Stimulated activated CD4-positive, alpha-beta T cell treated with anti-CD3 and anti-CD28 coated beads, Interleukin-12 subunit alpha, Interleukin-12 subunit beta, amount 100 ng/mL, for 24 hours (primary cell): Measurements from ENCODE around the gene MUC20.
"Not testable (repeated sequence)": the region's sequence is repeated elsewhere in the genome, so short reads cannot be mapped to it uniquely, and the experiment has no call there.

Experiments used
- DNase-seq, 2 experiments: peaks; one replicate each; pipeline ENCODE4 v3.0.0-alpha.2; 2020; ENCODE audit warnings: low read depth in 2 of 2

MUC20 gene

DNA sequence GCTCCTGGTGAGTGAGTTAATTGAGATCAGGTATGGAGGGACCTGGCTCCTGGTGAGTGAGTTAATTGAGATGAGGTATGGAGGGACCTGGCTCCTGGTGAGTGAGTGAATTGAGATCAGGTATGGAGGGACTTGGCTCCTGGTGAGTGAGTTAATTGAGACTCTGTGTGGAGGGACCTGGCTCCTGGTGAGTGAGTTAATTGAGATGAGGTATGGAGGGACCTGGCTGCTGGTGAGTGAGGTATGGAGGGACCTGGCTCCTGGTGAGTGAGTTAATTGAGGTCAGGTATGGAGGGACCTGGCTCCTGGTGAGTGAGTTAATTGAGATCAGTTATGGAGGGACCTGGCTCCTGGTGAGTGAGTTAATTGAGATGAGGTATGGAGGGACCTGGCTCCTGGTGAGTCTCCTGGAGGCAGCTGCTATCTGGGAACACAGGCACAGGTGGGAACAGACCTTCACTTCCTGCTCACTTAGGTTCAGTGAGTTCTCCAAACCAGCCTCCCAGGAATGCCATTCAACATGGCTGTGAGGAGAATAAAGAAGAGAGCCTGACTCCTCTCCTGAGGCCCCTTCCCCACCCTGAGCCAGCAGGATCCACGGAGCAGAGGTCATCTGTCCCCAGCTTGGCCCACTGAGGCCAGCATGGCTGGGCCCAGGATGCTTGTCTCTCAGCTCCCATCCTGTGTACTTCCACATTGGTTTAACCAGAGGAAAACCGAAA is 9.5 kb upstream of the MUC20 start:
- not testable (repeated sequence) for DNase-seq

DNA sequence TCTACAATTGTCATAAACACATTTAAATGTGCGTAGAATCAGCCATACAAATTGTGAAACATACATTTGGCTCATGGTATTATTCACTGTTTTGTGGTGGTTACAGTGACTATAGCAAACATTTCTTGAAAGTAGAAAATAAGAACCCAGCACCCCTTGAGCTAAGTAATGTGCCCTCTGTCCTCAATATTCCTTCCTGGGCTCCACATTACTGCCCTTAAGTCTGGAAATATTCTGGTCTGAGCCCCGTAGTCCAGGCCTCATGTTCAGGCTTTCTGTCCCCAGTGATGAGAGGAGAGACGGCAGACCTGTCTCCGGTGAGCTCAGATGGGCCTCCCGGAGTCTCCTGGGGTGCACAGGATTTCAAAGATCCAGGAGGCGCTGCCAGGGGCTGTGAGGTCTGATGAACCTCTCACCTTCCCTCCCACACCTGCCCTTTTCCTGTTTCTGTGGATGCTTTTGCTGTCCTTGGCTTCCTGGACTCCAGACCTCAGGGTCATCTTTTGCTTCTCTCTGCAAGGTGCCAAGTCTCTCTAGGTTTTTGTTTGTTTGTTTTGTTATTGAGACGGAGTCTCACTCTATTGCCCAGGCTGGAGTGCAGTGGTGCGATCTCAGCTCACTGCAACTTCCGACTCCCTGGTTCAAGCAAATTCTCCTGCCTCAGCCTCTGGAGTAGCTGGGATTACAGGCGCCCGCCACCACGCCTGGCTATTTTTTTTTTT is 8.8 kb upstream of the MUC20 start:
- no peak for DNase-seq

DNA sequence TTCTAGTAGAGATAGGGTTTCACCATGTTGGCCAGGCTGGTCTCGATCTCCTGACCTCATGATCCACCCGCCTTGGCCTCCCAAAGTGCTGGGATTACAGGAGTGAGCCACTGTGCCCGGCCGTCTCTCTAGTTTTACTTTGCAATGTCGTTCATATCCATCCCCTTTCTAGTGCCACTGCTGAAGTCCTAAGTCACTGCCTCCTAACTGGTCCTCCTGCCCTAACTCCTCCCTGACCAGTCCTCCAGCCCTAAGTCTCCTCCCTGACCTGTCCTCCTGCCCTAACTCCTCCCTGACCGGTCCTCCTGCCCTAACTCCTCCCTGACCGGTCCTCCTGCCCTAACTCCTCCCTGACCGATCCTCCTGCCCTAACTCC is 8.3 kb upstream of the MUC20 start:
- not testable (repeated sequence) for DNase-seq

DNA sequence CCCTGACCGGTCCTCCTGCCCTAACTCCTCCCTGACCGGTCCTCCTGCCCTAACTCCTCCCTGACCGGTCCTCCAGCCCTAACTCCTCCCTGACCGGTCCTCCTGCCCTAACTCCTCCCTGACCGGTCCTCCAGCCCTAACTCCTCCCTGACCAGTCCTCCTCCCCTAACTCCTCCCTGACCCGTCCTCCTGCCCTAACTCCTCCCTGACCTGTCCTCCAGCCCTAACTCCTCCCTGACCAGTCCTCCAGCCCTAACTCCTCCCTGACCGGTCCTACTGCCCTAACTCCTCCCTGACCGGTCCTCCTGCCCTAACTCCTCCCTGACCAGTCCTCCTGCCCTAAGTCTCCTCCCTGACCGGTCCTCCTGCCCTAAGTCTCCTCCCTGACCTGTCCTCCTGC is 7.6 kb upstream of the MUC20 start:
- not testable (repeated sequence) for DNase-seq

DNA sequence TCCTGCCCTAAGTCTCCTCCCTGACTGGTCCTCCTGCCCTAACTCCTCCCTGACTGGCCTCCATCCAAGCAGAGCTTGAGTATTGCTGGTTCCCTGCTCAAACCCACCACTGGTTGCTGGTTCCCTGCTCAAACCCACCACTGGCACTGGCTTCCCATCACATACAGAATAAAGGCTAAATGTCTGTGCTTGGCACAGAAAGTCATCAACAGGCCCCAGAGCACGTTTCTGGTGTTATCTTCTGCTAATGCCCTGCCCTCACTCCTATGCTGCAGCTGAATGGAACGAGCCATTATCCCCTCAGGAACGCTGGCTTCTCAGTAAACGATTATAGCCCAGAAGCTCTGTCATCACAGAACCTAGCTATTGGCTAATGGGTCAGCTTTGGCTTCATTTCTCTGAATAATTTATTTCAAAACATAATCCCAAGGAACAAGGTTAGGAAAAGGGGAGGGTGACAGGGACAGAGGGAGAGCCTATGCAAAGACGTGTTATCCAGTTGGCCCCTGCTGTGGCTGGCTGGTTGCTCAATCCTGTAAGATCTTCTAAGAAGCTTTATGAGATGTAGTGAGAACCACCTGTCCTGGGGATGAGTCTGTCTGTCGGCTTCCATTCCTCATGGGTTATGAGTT is 6.3 kb upstream of the MUC20 start:
- no peak for DNase-seq

DNA sequence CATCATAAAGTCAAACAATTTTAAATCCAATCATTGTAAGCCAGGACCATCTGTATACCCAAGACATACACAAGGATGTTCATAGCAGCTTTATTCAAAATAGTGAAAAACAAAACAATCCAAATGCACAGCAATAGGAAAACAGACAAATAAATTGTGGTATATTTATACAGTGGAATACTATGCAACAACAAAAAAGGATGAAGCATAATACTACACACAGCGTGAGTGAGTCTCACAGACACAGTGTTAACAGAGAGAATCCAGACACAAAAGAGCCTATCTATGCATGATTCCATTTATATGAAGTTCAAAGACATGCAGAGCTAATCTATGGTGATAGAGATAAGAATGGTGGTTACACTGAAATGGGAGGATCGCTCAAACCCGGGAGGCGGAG is 5.6 kb upstream of the MUC20 start:
- no peak for DNase-seq

DNA sequence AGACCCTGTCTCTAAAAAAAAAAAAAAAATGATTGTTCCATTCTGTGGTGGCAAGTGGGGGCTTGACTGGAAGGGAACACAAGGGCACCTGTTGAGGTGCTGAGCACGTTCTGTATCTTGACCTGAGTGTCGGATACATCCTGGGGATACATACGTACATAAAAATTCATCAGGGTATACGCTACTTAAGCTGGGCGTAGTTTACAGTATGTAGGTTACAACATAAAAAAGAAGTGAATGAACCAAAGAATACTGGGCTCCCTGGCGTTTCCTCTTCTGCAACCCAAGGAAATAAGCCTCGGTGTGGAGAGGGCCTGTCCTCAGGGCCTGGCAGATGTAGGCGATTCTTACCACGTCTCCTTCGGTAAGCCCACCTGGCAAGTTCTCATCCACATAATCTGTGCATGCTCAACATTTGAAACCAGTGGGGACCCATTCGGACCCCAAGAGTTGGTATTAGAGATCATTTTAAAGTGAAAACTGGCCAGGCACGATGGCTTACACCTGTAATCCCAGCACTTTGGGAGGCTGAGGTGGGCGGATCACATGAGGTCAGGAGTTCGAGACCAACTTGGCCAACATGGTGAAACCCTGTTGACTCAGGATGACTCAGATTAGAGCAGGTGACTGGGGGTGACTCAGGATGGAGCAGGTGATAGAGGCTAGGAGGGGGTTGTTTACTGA is 5.1 kb upstream of the MUC20 start:
- peak; percentile 16 to 20 for DNase-seq

DNA sequence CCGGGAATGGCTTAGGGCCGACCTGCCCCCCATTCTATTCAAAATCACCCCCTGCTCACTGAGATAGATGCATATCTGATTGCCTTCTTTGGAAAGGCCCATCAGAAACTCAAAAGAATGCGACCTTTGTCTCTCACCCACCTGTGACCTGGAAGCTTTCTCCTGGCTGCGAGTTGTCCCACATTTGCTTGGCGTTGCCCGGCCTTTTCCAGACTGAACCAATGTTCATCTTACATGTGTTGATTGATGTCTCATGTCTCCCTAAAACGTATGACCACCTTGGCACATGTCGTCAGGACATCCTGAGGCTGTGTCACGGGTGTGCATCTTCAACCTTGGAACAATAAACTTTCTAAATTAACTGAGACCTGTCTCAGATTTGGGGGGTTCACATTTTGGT is 3.4 kb upstream of the MUC20 start:
- DNase-seq: no peak

DNA sequence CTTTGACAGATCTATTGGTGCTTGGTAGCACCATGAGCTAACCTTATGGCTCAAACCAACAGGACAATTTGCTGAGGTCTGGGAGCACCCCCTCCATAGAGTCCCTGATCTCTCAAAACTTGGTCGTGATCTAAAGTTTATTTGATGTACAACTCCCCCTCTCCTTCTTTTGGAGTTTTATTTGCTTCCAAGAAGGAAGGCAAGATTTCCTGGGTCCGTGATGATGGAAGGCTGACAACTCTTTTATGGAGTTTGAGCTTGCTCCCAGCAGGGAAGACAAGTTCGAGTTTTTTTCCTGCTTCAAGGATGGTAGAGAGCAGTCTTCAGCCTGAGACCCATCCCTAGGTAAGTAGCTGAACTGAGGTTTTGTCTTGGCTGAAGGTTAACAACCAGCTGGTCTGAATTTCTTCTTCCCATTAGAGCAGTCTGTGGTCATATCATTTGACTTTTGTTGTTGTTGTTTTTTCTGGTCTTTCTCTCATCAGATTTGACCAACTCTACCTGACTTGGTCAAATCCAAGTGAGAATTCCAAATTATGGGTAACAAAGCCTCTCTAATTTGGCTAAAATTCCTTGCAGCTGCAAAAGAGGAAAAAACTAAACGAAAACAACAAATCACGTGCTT is 2.8 kb upstream of the MUC20 start:
- no peak for DNase-seq

DNA sequence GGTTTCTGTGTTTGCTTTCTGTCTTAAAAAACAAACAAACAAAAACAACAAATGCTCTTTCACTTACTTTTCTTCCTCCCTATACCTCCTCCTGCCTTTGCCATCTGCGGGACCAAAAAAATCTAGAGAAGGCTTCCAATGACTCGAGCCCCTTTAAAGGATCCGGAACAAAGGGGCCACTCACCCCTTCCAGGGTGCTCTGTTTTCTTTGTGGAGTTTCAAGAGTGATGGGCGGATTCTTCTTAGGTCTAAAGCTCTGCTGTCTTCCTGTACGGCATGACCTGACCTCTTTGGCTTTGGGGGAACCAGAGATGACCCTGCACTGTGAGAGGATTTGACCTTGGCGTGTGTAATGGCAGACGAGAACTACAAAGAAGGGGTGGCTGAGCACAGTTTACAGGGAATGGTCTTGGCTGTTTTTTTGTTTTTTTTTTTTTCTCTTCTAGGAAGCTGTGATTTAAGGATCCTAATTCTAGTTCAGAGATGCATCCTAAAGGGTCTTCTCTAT is 2.2 kb upstream of the MUC20 start:
- no peak for DNase-seq

DNA sequence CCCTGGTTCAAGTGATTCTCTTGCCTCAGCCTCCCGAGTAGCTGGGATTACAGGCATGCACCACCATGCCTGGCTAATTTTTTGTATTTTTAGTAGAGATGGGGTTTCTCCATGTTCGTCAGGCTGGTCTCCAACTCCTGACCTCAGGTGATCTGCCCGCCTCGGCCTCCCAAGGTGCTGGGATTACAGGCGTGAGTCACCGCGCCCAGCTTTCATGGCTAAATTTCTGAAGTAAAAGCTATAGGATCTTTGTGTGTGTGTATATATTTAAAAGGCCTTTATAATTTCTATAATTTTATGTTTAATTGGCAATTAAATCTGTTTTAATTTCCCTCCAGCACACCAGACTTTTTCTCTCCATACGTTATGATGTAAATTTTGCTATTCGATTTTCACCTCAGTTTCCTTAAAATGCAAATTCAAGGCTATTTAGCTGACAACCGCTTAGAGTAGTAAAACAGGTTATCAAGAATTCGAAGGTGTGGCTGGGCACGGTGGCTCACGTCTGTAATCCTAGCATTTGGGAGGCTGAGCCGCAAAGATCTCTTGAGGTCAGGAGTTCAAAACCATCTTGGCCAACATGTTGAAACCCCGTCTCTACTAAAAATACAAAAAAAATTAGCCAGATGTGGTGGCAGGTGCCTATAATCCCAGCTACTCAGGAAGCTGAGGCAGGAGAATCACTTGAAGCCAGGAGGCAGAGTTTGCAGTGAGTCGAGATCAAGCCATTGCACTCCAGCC is 1.1 kb upstream of the MUC20 start:
- not testable (repeated sequence) for DNase-seq

DNA sequence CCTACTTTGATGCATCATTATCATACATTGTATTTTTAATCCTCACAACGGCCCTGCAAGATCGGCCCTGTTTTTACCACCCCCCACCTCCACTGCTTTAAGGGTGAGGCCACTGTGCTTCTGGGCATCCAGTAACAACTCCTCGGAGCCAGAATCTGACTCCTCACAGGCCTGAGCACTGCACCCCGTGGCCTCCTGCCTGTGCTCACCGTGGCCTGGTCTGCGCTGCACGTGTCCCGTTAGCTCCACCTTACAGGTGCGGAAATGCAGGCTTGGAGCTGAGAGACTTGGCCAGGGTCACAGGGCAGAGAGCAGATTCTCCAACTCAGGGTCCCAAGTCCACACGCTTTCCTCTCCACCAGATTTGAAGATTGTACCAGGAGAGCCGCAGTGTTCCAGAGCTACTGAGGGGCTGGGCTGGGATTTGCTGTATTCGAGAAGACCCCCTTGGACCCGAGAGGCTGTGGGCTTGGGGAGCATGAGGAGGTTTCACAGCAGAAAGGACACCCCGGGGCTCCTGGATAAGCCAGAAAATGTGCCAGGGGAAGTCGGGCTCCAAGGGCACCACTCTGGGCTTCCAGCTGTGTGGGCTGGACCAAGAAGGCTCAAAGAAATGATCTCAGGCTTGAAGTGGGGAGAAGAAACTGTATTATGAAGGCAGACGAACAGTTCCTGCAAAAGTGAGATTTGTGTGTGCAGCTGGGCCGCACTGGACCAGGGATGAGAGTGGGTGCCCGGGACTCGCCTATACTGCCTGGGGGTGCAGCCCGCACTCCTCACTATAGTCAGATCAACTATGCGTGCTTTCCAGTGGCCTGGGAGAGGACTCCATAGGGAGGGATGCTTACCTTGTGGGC is 1.6 kb downstream of the MUC20 start:
- not testable (repeated sequence) for DNase-seq

DNA sequence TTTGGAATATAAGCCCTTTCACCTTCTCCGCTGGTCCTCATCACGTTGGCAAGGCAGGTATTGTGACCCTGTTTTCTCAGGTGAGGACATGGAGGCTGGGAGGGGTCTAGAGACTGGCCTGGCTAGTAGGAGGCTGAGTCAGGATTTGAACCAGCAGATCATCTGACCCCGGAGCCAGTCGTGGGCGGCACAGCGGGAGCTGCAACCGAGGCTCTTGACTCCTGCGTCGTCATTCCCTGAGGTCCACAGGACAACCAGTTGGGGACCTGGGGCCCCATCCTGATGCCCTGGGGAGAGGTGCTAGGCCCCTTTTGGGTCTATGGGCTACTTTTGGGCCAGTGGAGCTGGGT is 2.2 kb downstream of the MUC20 start:
- not testable (repeated sequence) for DNase-seq

DNA sequence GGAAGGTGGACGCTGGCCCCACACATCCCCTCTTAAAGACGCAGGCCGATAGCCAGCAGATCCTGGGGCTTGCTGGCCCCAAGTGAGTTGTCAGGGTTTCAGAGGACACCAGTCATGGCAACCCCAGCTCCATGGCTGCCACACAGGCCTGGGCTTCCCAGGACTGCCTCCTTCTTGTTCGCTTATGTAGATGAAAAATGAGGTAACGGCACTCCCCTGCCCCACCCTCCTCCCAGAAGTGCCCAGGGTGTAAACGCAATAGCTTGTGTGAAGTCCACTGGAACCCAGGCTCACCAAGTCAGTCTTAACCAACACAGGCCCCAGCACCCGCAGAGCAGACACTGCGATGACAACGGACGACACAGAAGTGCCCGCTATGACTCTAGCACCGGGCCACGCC is 3.6 kb downstream of the MUC20 start:
- DNase-seq: not testable (repeated sequence)

DNA sequence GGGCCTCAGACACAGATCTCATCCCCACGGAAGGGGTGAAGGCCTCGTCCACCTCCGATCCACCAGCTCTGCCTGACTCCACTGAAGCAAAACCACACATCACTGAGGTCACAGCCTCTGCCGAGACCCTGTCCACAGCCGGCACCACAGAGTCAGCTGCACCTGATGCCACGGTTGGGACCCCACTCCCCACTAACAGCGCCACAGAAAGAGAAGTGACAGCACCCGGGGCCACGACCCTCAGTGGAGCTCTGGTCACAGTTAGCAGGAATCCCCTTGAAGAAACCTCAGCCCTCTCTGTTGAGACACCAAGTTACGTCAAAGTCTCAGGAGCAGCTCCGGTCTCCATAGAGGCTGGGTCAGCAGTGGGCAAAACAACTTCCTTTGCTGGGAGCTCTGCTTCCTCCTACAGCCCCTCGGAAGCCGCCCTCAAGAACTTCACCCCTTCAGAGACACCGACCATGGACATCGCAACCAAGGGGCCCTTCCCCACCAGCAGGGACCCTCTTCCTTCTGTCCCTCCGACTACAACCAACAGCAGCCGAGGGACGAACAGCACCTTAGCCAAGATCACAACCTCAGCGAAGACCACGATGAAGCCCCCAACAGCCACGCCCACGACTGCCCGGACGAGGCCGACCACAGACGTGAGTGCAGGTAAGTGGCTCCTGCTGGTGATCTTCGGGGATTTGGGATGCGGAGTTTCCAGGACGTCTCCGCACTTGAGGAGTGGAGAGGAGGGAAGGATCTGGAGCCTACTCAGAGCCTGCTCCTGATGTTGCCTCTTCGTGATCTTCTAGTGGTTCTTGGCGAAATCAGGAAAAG is 5.3 kb downstream of the MUC20 start:
- not testable (repeated sequence) for DNase-seq

DNA sequence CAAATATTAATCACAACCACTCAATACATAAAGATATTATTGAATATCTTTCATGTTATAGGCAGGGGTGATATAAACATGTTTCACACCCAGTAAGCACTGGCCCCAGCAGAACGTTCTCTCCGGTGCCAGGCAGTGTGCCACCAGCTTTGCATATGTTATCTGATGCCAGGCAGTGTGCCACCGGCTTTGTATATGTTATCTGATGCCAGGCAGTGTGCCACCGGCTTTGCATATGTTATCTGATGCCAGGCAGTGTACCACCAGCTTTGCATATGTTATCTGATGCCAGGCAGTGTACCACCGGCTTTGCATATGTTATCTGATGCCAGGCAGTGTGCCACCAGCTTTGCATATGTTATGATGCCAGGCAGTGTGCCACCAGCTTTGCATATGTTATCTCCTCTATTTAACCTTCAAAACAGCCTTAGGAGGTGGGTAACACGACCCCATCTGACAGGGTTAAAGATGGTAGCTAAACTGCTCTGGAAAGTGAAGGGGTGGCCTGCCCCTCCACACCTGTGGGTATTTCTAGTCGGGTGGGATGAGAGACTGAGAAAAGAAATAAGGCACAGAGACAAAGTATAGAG is 6.9 kb downstream of the MUC20 start:
- DNase-seq: no peak

DNA sequence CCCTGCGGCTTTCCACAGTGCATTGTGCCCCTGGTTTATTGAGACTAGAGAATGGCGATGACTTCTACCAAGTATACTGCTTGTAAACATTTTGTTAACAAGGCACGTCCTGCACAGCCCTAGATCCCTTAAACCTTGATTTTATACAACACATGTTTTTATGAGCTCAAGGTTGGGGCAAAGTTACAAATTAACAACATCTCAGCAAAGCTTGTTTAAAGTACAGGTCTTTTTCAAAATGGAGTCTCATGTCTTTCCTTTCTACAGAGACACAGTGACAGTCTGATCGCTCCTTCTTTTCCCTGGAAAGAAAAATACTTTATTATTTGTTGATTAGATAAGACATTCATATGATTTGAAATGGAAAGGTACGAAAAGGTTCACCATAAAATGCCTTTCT is 8.0 kb downstream of the MUC20 start:
- not testable (repeated sequence) for DNase-seq

DNA sequence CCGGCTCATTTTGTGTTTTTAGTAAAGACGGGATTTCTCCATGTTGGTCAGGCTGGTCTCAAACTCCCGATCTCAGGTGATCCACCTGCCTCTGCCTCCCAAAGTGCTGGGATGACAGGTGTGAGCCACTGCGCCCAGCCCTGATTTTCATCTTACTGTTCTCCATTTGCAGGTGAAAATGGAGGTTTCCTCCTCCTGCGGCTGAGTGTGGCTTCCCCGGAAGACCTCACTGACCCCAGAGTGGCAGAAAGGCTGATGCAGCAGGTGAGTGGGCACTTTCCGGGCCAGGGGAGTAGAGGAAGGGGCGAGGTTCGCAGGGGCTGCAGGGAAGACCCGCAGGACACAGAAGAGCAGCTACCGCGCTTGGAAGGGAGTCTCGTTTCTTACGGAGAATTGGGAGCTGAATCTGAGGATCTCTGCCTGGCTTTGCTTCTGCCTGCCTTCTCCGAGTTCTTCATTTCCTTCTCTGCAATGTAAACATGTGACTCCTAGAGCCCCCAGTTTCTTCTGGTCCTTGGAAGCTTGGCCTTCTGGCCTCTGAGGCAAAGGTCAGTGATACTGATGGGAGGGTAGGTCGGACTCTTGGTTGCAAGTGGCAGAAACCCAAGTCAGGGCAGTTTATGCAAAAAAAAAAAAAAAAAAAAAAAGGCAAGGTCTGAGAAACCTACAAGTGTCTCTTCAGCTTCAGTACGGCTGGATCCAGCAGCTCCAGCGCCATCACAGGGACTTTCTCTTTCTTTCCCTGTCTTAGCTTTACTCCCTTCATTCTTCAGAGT is 8.9 kb downstream of the MUC20 start:
- DNase-seq: no peak
